WTC11 (cell line): Measurements from ENCODE around the gene SH3GL3. TPM values are rescaled to one million over a fixed set of nuclear protein-coding genes. Genes with fewer than 3 reads are reported as not detected.

ENCODE experiments used
- ATAC-seq: fragments of 200-7000 bp; cut with Tn5 transposase; 2 replicates; pipeline ENCODE4 v1.10.0; 2021; ENCODE audit warnings: mild to moderate bottlenecking, moderate library complexity
- CTCF ChIA-PET: fragments of 300-600 bp; sonication (Branson Sonifier 250); formaldehyde crosslinking; loops from one replicate; lab custom pipeline; 2021; ENCODE audit warnings: antibody characterized with exemption; lab: Charles Lee
- POLR2A ChIA-PET: fragments of 350-600 bp; sonication (Branson Sonifier 250); formaldehyde crosslinking; loops from one replicate; lab custom pipeline; 2021; ENCODE audit warnings: antibody characterized with exemption; lab: Charles Lee
- DNase-seq: peaks from one replicate; pipeline ENCODE4 v3.0.0; 2021; ENCODE audit warnings: low spot score
- H3K27ac Mint-ChIP-seq: 2 replicates; pipeline ENCODE4 v1.8.0; 2021; ENCODE audit warnings: mixed read lengths
- H3K27me3 Mint-ChIP-seq: 2 replicates; pipeline ENCODE4 v1.8.0; 2021; ENCODE audit warnings: low read depth, mild to moderate bottlenecking, moderate library complexity, mixed read lengths
- H3K36me3 Mint-ChIP-seq: 2 replicates; pipeline ENCODE4 v1.8.0; 2021; ENCODE audit warnings: mixed read lengths
- H3K4me1 Mint-ChIP-seq: 2 replicates; pipeline ENCODE4 v1.8.0; 2022; ENCODE audit warnings: mixed read lengths
- H3K4me3 Mint-ChIP-seq: 2 replicates; pipeline ENCODE4 v1.8.0; 2021; ENCODE audit warnings: mild to moderate bottlenecking, moderate library complexity, mixed read lengths
- H3K9me3 Mint-ChIP-seq: 2 replicates; pipeline ENCODE4 v1.8.0; 2021; ENCODE audit warnings: mixed read lengths
- ARID4B ChIP-seq: sonication (generic); formaldehyde crosslinking; IDR thresholded peaks from 2 replicates; pipeline ENCODE4 v1.8.0; 2023; ENCODE audit warnings: missing genetic modification reagents, mild to moderate bottlenecking, borderline replicate concordance
- CBFB ChIP-seq: sonication (generic); formaldehyde crosslinking; IDR thresholded peaks from 2 replicates; pipeline ENCODE4 v1.8.1; 2022; ENCODE audit warnings: mild to moderate bottlenecking, low read depth, missing genetic modification reagents
- CREB1 ChIP-seq: sonication (generic); formaldehyde crosslinking; IDR thresholded peaks from 2 replicates; pipeline ENCODE4 v1.8.0; 2023; ENCODE audit warnings: mild to moderate bottlenecking, missing genetic modification reagents
- ELF4 ChIP-seq: sonication (generic); formaldehyde crosslinking; IDR thresholded peaks from 2 replicates; pipeline ENCODE4 v1.8.1; 2022; ENCODE audit warnings: low read depth, mild to moderate bottlenecking, moderate library complexity, missing genetic modification reagents
- ESRRA ChIP-seq: sonication (generic); formaldehyde crosslinking; IDR thresholded peaks from 2 replicates; pipeline ENCODE4 v1.8.1; 2022; ENCODE audit warnings: mild to moderate bottlenecking, missing genetic modification reagents, borderline replicate concordance
- FOXK1 ChIP-seq: sonication (generic); formaldehyde crosslinking; IDR thresholded peaks from 2 replicates; pipeline ENCODE4 v1.8.0; 2022; ENCODE audit warnings: mild to moderate bottlenecking, moderate library complexity, missing genetic modification reagents
- GRHL2 ChIP-seq: fragments of 250-450 bp; sonication (Bioruptor Pico); IDR thresholded peaks from 2 replicates; pipeline ENCODE4 v1.8.0; 2022; ENCODE audit warnings: mild to moderate bottlenecking, moderate library complexity; ENCODE audit not compliant: insufficient replicate concordance, severe bottlenecking
- JUN ChIP-seq: sonication (generic); formaldehyde crosslinking; IDR thresholded peaks from 2 replicates; pipeline ENCODE4 v1.8.0; 2023; ENCODE audit warnings: mild to moderate bottlenecking, missing genetic modification reagents
- MAX ChIP-seq: sonication (generic); formaldehyde crosslinking; IDR thresholded peaks from 2 replicates; pipeline ENCODE4 v1.8.0; 2022; ENCODE audit warnings: mild to moderate bottlenecking, missing genetic modification reagents
- MXD4 ChIP-seq: fragments of 250-450 bp; sonication (Bioruptor Pico); IDR thresholded peaks from 2 replicates; pipeline ENCODE4 v1.8.0; 2021; ENCODE audit warnings: mild to moderate bottlenecking, moderate library complexity, borderline replicate concordance
- NR1H2 ChIP-seq: sonication (generic); formaldehyde crosslinking; IDR thresholded peaks from 2 replicates; pipeline ENCODE4 v1.9.0; 2021; ENCODE audit warnings: mild to moderate bottlenecking, moderate library complexity, missing genetic modification reagents
- PRRX2 ChIP-seq: fragments of 250-450 bp; sonication (Bioruptor Pico); IDR thresholded peaks from 2 replicates; pipeline ENCODE4 v1.8.0; 2021; ENCODE audit warnings: mild to moderate bottlenecking
- ZBTB21 ChIP-seq: sonication (generic); formaldehyde crosslinking; IDR thresholded peaks from 2 replicates; pipeline ENCODE4 v1.8.1; 2023; ENCODE audit warnings: mild to moderate bottlenecking, missing genetic modification reagents, borderline replicate concordance
- ZBTB43 ChIP-seq: sonication (generic); formaldehyde crosslinking; IDR thresholded peaks from 2 replicates; pipeline ENCODE4 v1.8.1; 2023; ENCODE audit warnings: mild to moderate bottlenecking, missing genetic modification reagents
- ZNF121 ChIP-seq: sonication (generic); formaldehyde crosslinking; IDR thresholded peaks from 2 replicates; pipeline ENCODE4 v1.8.0; 2023; ENCODE audit warnings: missing genetic modification reagents
- ZNF281 ChIP-seq: sonication (generic); formaldehyde crosslinking; IDR thresholded peaks from 2 replicates; pipeline ENCODE4 v1.8.0; 2023; ENCODE audit warnings: mild to moderate bottlenecking, missing genetic modification reagents
- ZNF317 ChIP-seq: sonication (generic); formaldehyde crosslinking; IDR thresholded peaks from 2 replicates; pipeline ENCODE4 v1.8.1; 2023; ENCODE audit warnings: low read depth, mild to moderate bottlenecking, moderate library complexity, missing genetic modification reagents, borderline replicate concordance
- ZNF425 ChIP-seq: fragments of 250-450 bp; sonication (Bioruptor Pico); conservative IDR thresholded peaks from 2 replicates; pipeline ENCODE4 v1.9.0; 2021; ENCODE audit warnings: mild to moderate bottlenecking
- ZNF671 ChIP-seq: fragments of 250-450 bp; sonication (Bioruptor Pico); IDR thresholded peaks from 2 replicates; pipeline ENCODE4 v1.8.0; 2021; ENCODE audit warnings: mild to moderate bottlenecking
- total RNA-seq: library from RNA; stranded (reverse); gene quantifications from 3 replicates; pipeline ENCODE4 v1.2.3, GENCODE V29; 2021
- TF ChIP-seq, protein P1 (sequence below): sonication (generic); formaldehyde crosslinking; IDR thresholded peaks from 2 replicates; pipeline ENCODE4 v1.8.1; 2023; ENCODE audit warnings: mild to moderate bottlenecking, moderate library complexity, missing genetic modification reagents

Gene SH3GL3
- total RNA-seq, 1 experiment from 2014 or later, result 9.2 TPM

- TF ChIP-seq ARID4B, result no peak
- TF ChIP-seq MXD4 (CRISPR knock-in tag), result no peak
- TF ChIP-seq ZNF317, result no peak
- no peak for TF ChIP-seq ZBTB21 (CRISPR knock-in tag)
- TF ChIP-seq, protein P1, sequence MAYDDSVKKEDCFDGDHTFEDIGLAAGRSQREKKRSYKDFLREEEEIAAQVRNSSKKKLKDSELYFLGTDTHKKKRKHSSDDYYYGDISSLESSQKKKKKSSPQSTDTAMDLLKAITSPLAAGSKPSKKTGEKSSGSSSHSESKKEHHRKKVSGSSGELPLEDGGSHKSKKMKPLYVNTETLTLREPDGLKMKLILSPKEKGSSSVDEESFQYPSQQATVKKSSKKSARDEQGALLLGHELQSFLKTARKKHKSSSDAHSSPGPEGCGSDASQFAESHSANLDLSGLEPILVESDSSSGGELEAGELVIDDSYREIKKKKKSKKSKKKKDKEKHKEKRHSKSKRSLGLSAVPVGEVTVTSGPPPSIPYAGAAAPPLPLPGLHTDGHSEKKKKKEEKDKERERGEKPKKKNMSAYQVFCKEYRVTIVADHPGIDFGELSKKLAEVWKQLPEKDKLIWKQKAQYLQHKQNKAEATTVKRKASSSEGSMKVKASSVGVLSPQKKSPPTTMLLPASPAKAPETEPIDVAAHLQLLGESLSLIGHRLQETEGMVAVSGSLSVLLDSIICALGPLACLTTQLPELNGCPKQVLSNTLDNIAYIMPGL, result no peak
- TF ChIP-seq CBFB (CRISPR knock-in tag), result no peak
- no peak for TF ChIP-seq FOXK1
- TF ChIP-seq ESRRA (CRISPR knock-in tag), result no peak
- TF ChIP-seq GRHL2 (CRISPR knock-in tag), result no peak
Measured at GRCh38 chr15:83477172-83477807, 30.1 kb downstream of the SH3GL3 start (continued).

DNA sequence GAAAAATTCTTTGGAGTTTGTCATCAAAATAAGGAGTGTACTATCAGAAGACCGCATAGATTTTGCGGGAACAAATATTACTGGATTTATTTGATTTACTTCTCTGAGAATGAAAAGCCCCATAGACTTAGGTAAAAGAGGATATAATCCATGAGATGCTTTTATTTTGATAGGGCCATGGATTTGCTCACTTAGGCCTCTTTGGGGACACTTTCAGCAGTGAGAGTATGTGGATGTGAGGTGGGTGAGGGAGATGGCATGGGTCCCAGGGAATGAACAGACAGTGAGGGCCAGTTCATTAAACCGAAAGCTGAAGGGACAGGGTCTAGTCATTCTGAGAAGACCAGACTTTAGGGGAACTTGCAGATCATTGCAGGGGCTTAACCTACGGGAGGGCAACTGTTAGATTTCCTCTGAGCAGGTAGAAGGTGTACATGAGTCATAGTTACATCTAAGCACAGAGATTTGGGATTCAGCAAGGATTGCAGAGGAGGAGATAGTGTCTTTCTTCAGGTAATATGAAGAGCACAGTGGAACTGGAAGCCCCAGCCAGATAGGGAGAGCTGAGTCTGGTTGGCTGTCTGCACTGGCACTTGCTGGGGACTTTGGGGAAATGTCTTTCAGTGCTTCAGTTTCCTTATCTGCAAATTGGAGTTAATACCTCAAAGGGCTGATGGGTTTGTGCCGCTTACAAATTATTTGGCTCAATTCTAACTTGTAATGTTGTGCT lies 30.8 kb downstream of the SH3GL3 start:
- Mint-ChIP-seq H3K36me3 (0 out of 2 replicates have a peak, but pooled peaks cover 2% of the 10 kb centered on the region), H3K27me3 (no peaks in the 10 kb centered on the region), H3K4me1 (peaks cover 20% of the 10 kb centered on the region), H3K27ac (no peak overlapping the region), H3K4me3 (no peak overlapping the region), H3K9me3 (peaks cover 3% of the 10 kb centered on the region)
- TF ChIP-seq PRRX2 (CRISPR knock-in tag) (no peak), ZNF121 (CRISPR knock-in tag) (no peak), CREB1 (CRISPR knock-in tag) (no peak), ZBTB21 (CRISPR knock-in tag) (no peak), ELF4 (no peak), JUN (CRISPR knock-in tag) (no peak)
- POLR2A ChIA-PET, result no interaction called here
- DNase-seq, result no peak
- CTCF ChIA-PET, result interaction anchor here (1.0 to 1.7 kb wide), 3 partner anchors 13 to 180 kb away, joined by 3 to 10 read pairs (median 3); partner anchors contain the start of gene SH3GL3
- no peak; the same call in 1 of the 2 replicates for ATAC-seq

GRCh38 chr15:83483612-83484011 lies 36.5 kb downstream of the SH3GL3 start:
- DNase-seq (no peak), ATAC-seq (no peak)
- Mint-ChIP-seq H3K9me3 (peaks cover 43% of the 10 kb centered on the region), H3K27me3 (no peaks in the 10 kb centered on the region), H3K27ac (no peak overlapping the region), H3K36me3 (peaks cover 20% of the 10 kb centered on the region), H3K4me3 (no peak overlapping the region), H3K4me1 (peaks cover 2% of the 10 kb centered on the region; the same call in 1 of the 2 replicates)
- ChIA-PET CTCF (no interaction called here), POLR2A (no interaction called here)
- TF ChIP-seq MXD4 (CRISPR knock-in tag), result no peak
- TF ChIP-seq ZBTB43 (CRISPR knock-in tag), result no peak
- no peak for TF ChIP-seq NR1H2 (CRISPR knock-in tag)
- no peak for TF ChIP-seq ZNF671 (CRISPR knock-in tag)
- no peak for TF ChIP-seq ZNF281 (CRISPR knock-in tag)
- no peak for TF ChIP-seq MAX
- TF ChIP-seq ZNF425, result no peak
